ENCODE measurements around the gene DGKG.

DGKG gene

GRCh38 chr3:186317478-186317877, 44.6 kb downstream of the DGKG start:
- Histone ChIP-seq H3K9me3 (ENCODE audit: control insufficient read depth, insufficient read depth, low read depth, low read length) (no peaks in the 10 kb centered on the region), H3K9ac (ENCODE audit: low read length) (no peak overlapping the region), H3K36me3 (ENCODE audit: control insufficient read depth, insufficient read depth, low read length) (no peaks in the 10 kb centered on the region), H3K4me3 (ENCODE audit: low read depth, low read length) (no peak overlapping the region), H3K27ac (ENCODE audit: low read depth, low read length) (no peak overlapping the region), H3K27me3 (ENCODE audit: control insufficient read depth, insufficient read depth, low read length) (no peaks in the 10 kb centered on the region), H3K4me1 (ENCODE audit: control insufficient read depth, insufficient read depth, low read length) (no peaks in the 10 kb centered on the region)

GRCh38 chr3:186316666-186317260, 45.3 kb downstream of the DGKG start:
- no peaks in the 10 kb centered on the region for H3K27me3 ChIP-seq (ENCODE audit: control insufficient read depth, insufficient read depth, low read length)

GRCh38 chr3:186315581-186316354, 46.3 kb downstream of the DGKG start:
- H3K27ac ChIP-seq (ENCODE audit: low read depth, low read length), result no peak overlapping the region
- H3K9me3 ChIP-seq (ENCODE audit: control insufficient read depth, insufficient read depth, low read depth, low read length), result no peaks in the 10 kb centered on the region
- no peaks in the 10 kb centered on the region for H3K4me1 ChIP-seq (ENCODE audit: control insufficient read depth, insufficient read depth, low read length)
- H3K27me3 ChIP-seq (ENCODE audit: control insufficient read depth, insufficient read depth, low read length), result no peaks in the 10 kb centered on the region
- H3K4me3 ChIP-seq (ENCODE audit: low read depth, low read length), result no peak overlapping the region
- H3K36me3 ChIP-seq (ENCODE audit: control insufficient read depth, insufficient read depth, low read length), result no peaks in the 10 kb centered on the region
- H3K9ac ChIP-seq (ENCODE audit: low read length), result no peak overlapping the region

More at GRCh38 chr3:186316666-186317260, 45.3 kb downstream of the DGKG start:
- no peaks in the 10 kb centered on the region for H3K4me1 ChIP-seq (ENCODE audit: control insufficient read depth, insufficient read depth, low read length)
- no peak overlapping the region for H3K27ac ChIP-seq (ENCODE audit: low read depth, low read length)
- no peaks in the 10 kb centered on the region for H3K36me3 ChIP-seq (ENCODE audit: control insufficient read depth, insufficient read depth, low read length)
- H3K4me3 ChIP-seq (ENCODE audit: low read depth, low read length), result no peak overlapping the region
- H3K9me3 ChIP-seq (ENCODE audit: control insufficient read depth, insufficient read depth, low read depth, low read length), result no peaks in the 10 kb centered on the region
- H3K9ac ChIP-seq (ENCODE audit: low read length), result no peak overlapping the region

- no peak overlapping the region for H3K4me3 ChIP-seq (ENCODE audit: low read depth, low read length)
- H3K4me1 ChIP-seq (ENCODE audit: control insufficient read depth, insufficient read depth, low read length), result no peaks in the 10 kb centered on the region
- H3K27me3 ChIP-seq (ENCODE audit: control insufficient read depth, insufficient read depth, low read length), result no peaks in the 10 kb centered on the region
- no peaks in the 10 kb centered on the region for H3K36me3 ChIP-seq (ENCODE audit: control insufficient read depth, insufficient read depth, low read length)
- no peak overlapping the region for H3K27ac ChIP-seq (ENCODE audit: low read depth, low read length)
- H3K9me3 ChIP-seq (ENCODE audit: control insufficient read depth, insufficient read depth, low read depth, low read length), result no peaks in the 10 kb centered on the region
- H3K9ac ChIP-seq (ENCODE audit: low read length), result no peak overlapping the region
Observed at GRCh38 chr3:186314896-186315295, 47.1 kb downstream of the DGKG start.

GRCh38 chr3:186311441-186311840, 50.6 kb downstream of the DGKG start:
- H3K27me3 ChIP-seq (ENCODE audit: control insufficient read depth, insufficient read depth, low read length), result no peaks in the 10 kb centered on the region
- H3K36me3 ChIP-seq (ENCODE audit: control insufficient read depth, insufficient read depth, low read length), result no peaks in the 10 kb centered on the region
- no peaks in the 10 kb centered on the region for H3K4me1 ChIP-seq (ENCODE audit: control insufficient read depth, insufficient read depth, low read length)
- no peak overlapping the region for H3K27ac ChIP-seq (ENCODE audit: low read depth, low read length)
- no peak overlapping the region for H3K4me3 ChIP-seq (ENCODE audit: low read depth, low read length)
- H3K9ac ChIP-seq (ENCODE audit: low read length), result no peak overlapping the region
- H3K9me3 ChIP-seq (ENCODE audit: control insufficient read depth, insufficient read depth, low read depth, low read length), result no peaks in the 10 kb centered on the region

GRCh38 chr3:186308549-186308948, 53.5 kb downstream of the DGKG start:
- Histone ChIP-seq H3K27ac (ENCODE audit: low read depth, low read length) (no peak overlapping the region), H3K4me3 (ENCODE audit: low read depth, low read length) (no peak overlapping the region), H3K27me3 (ENCODE audit: control insufficient read depth, insufficient read depth, low read length) (peaks cover 3% of the 10 kb centered on the region; the same call in 1 of the 2 replicates), H3K9me3 (ENCODE audit: control insufficient read depth, insufficient read depth, low read depth, low read length) (no peaks in the 10 kb centered on the region), H3K4me1 (ENCODE audit: control insufficient read depth, insufficient read depth, low read length) (peaks cover 9% of the 10 kb centered on the region; the same call in 1 of the 2 replicates), H3K9ac (ENCODE audit: low read length) (no peak overlapping the region), H3K36me3 (ENCODE audit: control insufficient read depth, insufficient read depth, low read length) (no peaks in the 10 kb centered on the region)

GRCh38 chr3:186307594-186308221, 54.3 kb downstream of the DGKG start:
- Histone ChIP-seq H3K9me3 (ENCODE audit: control insufficient read depth, insufficient read depth, low read depth, low read length) (no peaks in the 10 kb centered on the region), H3K27ac (ENCODE audit: low read depth, low read length) (no peak overlapping the region)

GRCh38 chr3:186305286-186305685, 56.7 kb downstream of the DGKG start:
- Histone ChIP-seq H3K27me3 (ENCODE audit: control insufficient read depth, insufficient read depth, low read length) (peaks cover 4% of the 10 kb centered on the region; the same call in 1 of the 2 replicates), H3K27ac (ENCODE audit: low read depth, low read length) (no peak overlapping the region), H3K9ac (ENCODE audit: low read length) (no peak overlapping the region), H3K36me3 (ENCODE audit: control insufficient read depth, insufficient read depth, low read length) (no peaks in the 10 kb centered on the region), H3K4me3 (ENCODE audit: low read depth, low read length) (no peak overlapping the region), H3K9me3 (ENCODE audit: control insufficient read depth, insufficient read depth, low read depth, low read length) (no peaks in the 10 kb centered on the region), H3K4me1 (ENCODE audit: control insufficient read depth, insufficient read depth, low read length) (peaks cover 14% of the 10 kb centered on the region; the same call in 1 of the 2 replicates)

More at GRCh38 chr3:186307594-186308221, 54.3 kb downstream of the DGKG start:
- no peak overlapping the region for H3K4me3 ChIP-seq (ENCODE audit: low read depth, low read length)
- H3K27me3 ChIP-seq (ENCODE audit: control insufficient read depth, insufficient read depth, low read length), result peaks cover 4% of the 10 kb centered on the region; the same call in 1 of the 2 replicates
- peaks cover 14% of the 10 kb centered on the region; the same call in 1 of the 2 replicates for H3K4me1 ChIP-seq (ENCODE audit: control insufficient read depth, insufficient read depth, low read length)
- no peak overlapping the region for H3K9ac ChIP-seq (ENCODE audit: low read length)
- no peaks in the 10 kb centered on the region for H3K36me3 ChIP-seq (ENCODE audit: control insufficient read depth, insufficient read depth, low read length)

GRCh38 chr3:186303965-186304364, 58.1 kb downstream of the DGKG start:
- Histone ChIP-seq H3K27me3 (ENCODE audit: control insufficient read depth, insufficient read depth, low read length) (peaks cover 4% of the 10 kb centered on the region; the same call in 1 of the 2 replicates), H3K27ac (ENCODE audit: low read depth, low read length) (no peak overlapping the region)

GRCh38 chr3:186299327-186299726, 62.7 kb downstream of the DGKG start:
- Histone ChIP-seq H3K4me3 (ENCODE audit: low read depth, low read length) (no peak overlapping the region), H3K27me3 (ENCODE audit: control insufficient read depth, insufficient read depth, low read length) (peaks cover 4% of the 10 kb centered on the region; the same call in 1 of the 2 replicates), H3K9me3 (ENCODE audit: control insufficient read depth, insufficient read depth, low read depth, low read length) (no peaks in the 10 kb centered on the region), H3K4me1 (ENCODE audit: control insufficient read depth, insufficient read depth, low read length) (peaks cover 13% of the 10 kb centered on the region; the same call in 1 of the 2 replicates), H3K36me3 (ENCODE audit: control insufficient read depth, insufficient read depth, low read length) (no peaks in the 10 kb centered on the region), H3K27ac (ENCODE audit: low read depth, low read length) (no peak overlapping the region), H3K9ac (ENCODE audit: low read length) (no peak overlapping the region)

More at GRCh38 chr3:186303965-186304364, 58.1 kb downstream of the DGKG start:
- Histone ChIP-seq H3K4me3 (ENCODE audit: low read depth, low read length) (0 out of 2 replicates have a peak overlapping the region, but pooled peaks have one; percentile 4), H3K9ac (ENCODE audit: low read length) (no peak overlapping the region), H3K4me1 (ENCODE audit: control insufficient read depth, insufficient read depth, low read length) (peaks cover 14% of the 10 kb centered on the region; the same call in 1 of the 2 replicates), H3K36me3 (ENCODE audit: control insufficient read depth, insufficient read depth, low read length) (no peaks in the 10 kb centered on the region), H3K9me3 (ENCODE audit: control insufficient read depth, insufficient read depth, low read depth, low read length) (no peaks in the 10 kb centered on the region)

GRCh38 chr3:186298876-186299275, 63.2 kb downstream of the DGKG start:
- no peak overlapping the region for H3K9ac ChIP-seq (ENCODE audit: low read length)
- H3K36me3 ChIP-seq (ENCODE audit: control insufficient read depth, insufficient read depth, low read length), result no peaks in the 10 kb centered on the region
- peaks cover 4% of the 10 kb centered on the region; the same call in 1 of the 2 replicates for H3K27me3 ChIP-seq (ENCODE audit: control insufficient read depth, insufficient read depth, low read length)
- H3K4me3 ChIP-seq (ENCODE audit: low read depth, low read length), result no peak overlapping the region
- H3K4me1 ChIP-seq (ENCODE audit: control insufficient read depth, insufficient read depth, low read length), result peaks cover 9% of the 10 kb centered on the region; the same call in 1 of the 2 replicates
- no peaks in the 10 kb centered on the region for H3K9me3 ChIP-seq (ENCODE audit: control insufficient read depth, insufficient read depth, low read depth, low read length)
- no peak overlapping the region for H3K27ac ChIP-seq (ENCODE audit: low read depth, low read length)

Measured in HUES6 (cell line).